HepG2 (cell line): ENCODE data around the gene TBC1D24. TPM values are rescaled to one million over a fixed set of nuclear protein-coding genes. Genes with fewer than 3 reads are reported as not detected.
A peak's percentile ranks its signal among the peaks of the same experiment; 100 is the strongest.

ENCODE experiments used
- AKAP8 ChIP-seq: sonication (generic); formaldehyde crosslinking; IDR thresholded peaks from 2 replicates; pipeline ENCODE4 v1.5.1; 2020; ENCODE audit warnings: mild to moderate bottlenecking, missing genetic modification reagents
- CHD2 ChIP-seq: IDR thresholded peaks from 2 replicates; pipeline ENCODE4 v1.6.1; 2011; ENCODE audit warnings: low read depth, low read length, improper control_type of control experiment
- EZH2 ChIP-seq: conservative IDR thresholded peaks from 2 replicates; pipeline ENCODE4 v1.6.1; 2012; ENCODE audit warnings: mild to moderate bottlenecking, low read depth, low read length, moderate library complexity
- KDM1A ChIP-seq: IDR thresholded peaks from 2 replicates; pipeline ENCODE4 v1.6.1; 2016; ENCODE audit warnings: missing compliant biosample characterization
- MAF1 ChIP-seq: sonication (generic); formaldehyde crosslinking; IDR thresholded peaks from 2 replicates; pipeline ENCODE4 v1.5.0; 2020; ENCODE audit warnings: missing genetic modification reagents, borderline replicate concordance
- MAX ChIP-seq: IDR thresholded peaks from 2 replicates; pipeline ENCODE4 v1.6.1; 2012; ENCODE audit warnings: inconsistent platforms
- MBNL3 ChIP-seq: fragments of 250-450 bp; sonication (Bioruptor Pico); conservative IDR thresholded peaks from 2 replicates; pipeline ENCODE4 v1.8.0; 2022; ENCODE audit warnings: mild to moderate bottlenecking, inconsistent platforms
- NCOA5 ChIP-seq: sonication (generic); formaldehyde crosslinking; IDR thresholded peaks from 2 replicates; pipeline ENCODE4 v1.4.0; 2020; ENCODE audit warnings: missing genetic modification reagents
- NFKBIZ ChIP-seq: IDR thresholded peaks from 2 replicates; pipeline ENCODE4 v1.6.1; 2018; ENCODE audit warnings: missing genetic modification reagents, missing compliant biosample characterization
- NR3C1 ChIP-seq: sonication (generic); formaldehyde crosslinking; IDR thresholded peaks from 2 replicates; pipeline ENCODE4 v1.4.0; 2020; ENCODE audit warnings: missing genetic modification reagents
- PTBP1 ChIP-seq: fragments of 200-400 bp; formaldehyde crosslinking; IDR thresholded peaks from 2 replicates; pipeline ENCODE4 v1.6.1; 2018; ENCODE audit warnings: low read length, low read depth; ENCODE audit not compliant: poor library complexity, severe bottlenecking
- REXO4 ChIP-seq: sonication (generic); formaldehyde crosslinking; IDR thresholded peaks from 2 replicates; pipeline ENCODE4 v1.8.0; 2022; ENCODE audit warnings: missing genetic modification reagents, mild to moderate bottlenecking, borderline replicate concordance
- SIN3B ChIP-seq: fragments of 150-350 bp; IDR thresholded peaks from 2 replicates; pipeline ENCODE4 v1.6.1; 2014; ENCODE audit warnings: low read length
- SRF ChIP-seq: IDR thresholded peaks from 2 replicates; pipeline ENCODE4 v1.6.1; 2011; ENCODE audit warnings: mild to moderate bottlenecking, low read depth, low read length, moderate library complexity
- TBP ChIP-seq: sonication (generic); formaldehyde crosslinking; IDR thresholded peaks from 2 replicates; pipeline ENCODE4 v1.5.0; 2020; ENCODE audit warnings: missing genetic modification reagents
- ZNF101 ChIP-seq: sonication (generic); formaldehyde crosslinking; IDR thresholded peaks from 2 replicates; pipeline ENCODE4 v1.4.0; 2020; ENCODE audit warnings: mild to moderate bottlenecking, low read depth, missing genetic modification reagents, borderline replicate concordance
- ZSCAN21 ChIP-seq: sonication (generic); formaldehyde crosslinking; IDR thresholded peaks from 2 replicates; pipeline ENCODE4 v1.8.0; 2022; ENCODE audit warnings: mild to moderate bottlenecking, missing genetic modification reagents, moderate library complexity, borderline replicate concordance
- ZSCAN22 ChIP-seq: sonication (generic); formaldehyde crosslinking; IDR thresholded peaks from 2 replicates; pipeline ENCODE4 v1.4.0; 2020; ENCODE audit warnings: mild to moderate bottlenecking, missing genetic modification reagents
- polyA plus RNA-seq, 8 experiments: library from polyadenylated mRNA; depleted of rRNA in 3 of 8; stranded (reverse) in 7 of 8; unstranded in 1 of 8; fragments of >200 nt; fragmentation: Illumina TruSeq in 4 of 8; extraction: Trizol in 4 of 8; gene quantifications; 2 replicates each; pipeline versions ENCODE4 v1.2.1 to v1.2.3, GENCODE V29; 2011 to 2016; ENCODE audit warnings: low read depth in 4 of 8, missing spikeins in 1 of 8, mixed read lengths in 1 of 8; ENCODE audit not compliant: insufficient read depth in 1 of 8
- total RNA-seq, 5 experiments: library from RNA; depleted of rRNA; stranded (reverse); fragments of >200 nt; fragmentation: Illumina TruSeq; extraction: Trizol; gene quantifications; 2 replicates each; pipeline ENCODE4 v1.2.3, GENCODE V29; 2016; ENCODE audit warnings: low read depth in 1 of 5
- TF ChIP-seq, protein P1 (sequence below): sonication (generic); formaldehyde crosslinking; IDR thresholded peaks from 2 replicates; pipeline ENCODE4 v1.5.1; 2020; ENCODE audit warnings: missing genetic modification reagents, mild to moderate bottlenecking, borderline replicate concordance
- TF ChIP-seq, protein P2 (sequence below): sonication (generic); formaldehyde crosslinking; IDR thresholded peaks from 2 replicates; pipeline ENCODE4 v1.4.0; 2020; ENCODE audit warnings: missing genetic modification reagents, borderline replicate concordance
- TF ChIP-seq, protein P3 (sequence below): IDR thresholded peaks from 2 replicates; pipeline ENCODE4 v1.6.1; 2016; ENCODE audit warnings: mild to moderate bottlenecking, missing biosample characterization, missing genetic modification reagents
- TF ChIP-seq, protein P4 (sequence below): IDR thresholded peaks from 2 replicates; pipeline ENCODE4 v1.6.1; 2016; ENCODE audit warnings: missing genetic modification reagents, missing compliant biosample characterization

Gene TBC1D24
- total and polyA plus RNA-seq, 2 of the 13 experiments (the other 11 are each of a cell fraction or from before 2014, with no cell fraction given), result 7.7 to 13.7 TPM

DNA sequence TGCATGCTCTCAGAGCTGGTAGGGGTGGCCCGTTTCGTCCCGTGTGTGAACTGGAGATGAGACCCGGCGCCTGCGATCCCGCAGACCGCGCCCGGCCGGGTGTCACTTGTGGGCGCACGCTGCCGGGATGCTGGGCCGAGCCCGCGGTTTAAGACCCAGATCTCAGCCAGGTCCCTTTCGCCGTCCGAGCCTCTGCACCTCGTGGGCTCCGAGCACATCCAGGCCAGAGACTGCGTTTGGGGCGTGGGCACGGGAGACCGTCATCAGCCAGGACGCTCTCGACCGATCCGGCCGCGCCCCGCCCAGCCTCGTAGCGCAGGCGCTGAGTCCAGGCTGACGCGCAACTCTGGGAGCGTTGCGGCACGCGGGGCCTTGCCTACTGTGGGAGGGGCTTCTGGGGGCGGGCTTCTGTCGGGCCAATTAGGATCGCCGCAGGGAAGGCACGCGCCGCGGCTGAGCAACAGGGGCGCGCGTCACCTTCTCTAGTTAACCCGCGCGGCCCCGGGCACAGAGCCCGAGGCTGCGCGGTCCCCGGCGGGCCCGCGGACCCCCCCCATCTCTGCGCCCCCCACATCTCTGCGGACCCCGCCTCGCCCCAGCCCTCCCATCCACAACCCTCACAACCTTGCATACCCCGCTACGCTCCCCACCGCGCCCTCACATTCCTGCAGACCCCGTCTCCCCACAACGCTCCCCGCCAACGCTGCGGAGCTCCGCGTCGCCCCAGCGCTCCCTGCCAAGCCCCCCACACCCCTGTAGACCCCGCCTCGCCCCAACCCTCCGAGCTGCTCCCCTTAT lies 57.0 kb downstream of the TBC1D24 start (continued):
- TF ChIP-seq PTBP1, result no peak
- no peak for TF ChIP-seq EZH2
- 0 out of 2 replicates have a peak, but pooled peaks have one; percentile 10 for TF ChIP-seq SRF
- no peak for TF ChIP-seq CHD2
- no peak for TF ChIP-seq TBP (CRISPR knock-in tag)
- TF ChIP-seq, protein P1, sequence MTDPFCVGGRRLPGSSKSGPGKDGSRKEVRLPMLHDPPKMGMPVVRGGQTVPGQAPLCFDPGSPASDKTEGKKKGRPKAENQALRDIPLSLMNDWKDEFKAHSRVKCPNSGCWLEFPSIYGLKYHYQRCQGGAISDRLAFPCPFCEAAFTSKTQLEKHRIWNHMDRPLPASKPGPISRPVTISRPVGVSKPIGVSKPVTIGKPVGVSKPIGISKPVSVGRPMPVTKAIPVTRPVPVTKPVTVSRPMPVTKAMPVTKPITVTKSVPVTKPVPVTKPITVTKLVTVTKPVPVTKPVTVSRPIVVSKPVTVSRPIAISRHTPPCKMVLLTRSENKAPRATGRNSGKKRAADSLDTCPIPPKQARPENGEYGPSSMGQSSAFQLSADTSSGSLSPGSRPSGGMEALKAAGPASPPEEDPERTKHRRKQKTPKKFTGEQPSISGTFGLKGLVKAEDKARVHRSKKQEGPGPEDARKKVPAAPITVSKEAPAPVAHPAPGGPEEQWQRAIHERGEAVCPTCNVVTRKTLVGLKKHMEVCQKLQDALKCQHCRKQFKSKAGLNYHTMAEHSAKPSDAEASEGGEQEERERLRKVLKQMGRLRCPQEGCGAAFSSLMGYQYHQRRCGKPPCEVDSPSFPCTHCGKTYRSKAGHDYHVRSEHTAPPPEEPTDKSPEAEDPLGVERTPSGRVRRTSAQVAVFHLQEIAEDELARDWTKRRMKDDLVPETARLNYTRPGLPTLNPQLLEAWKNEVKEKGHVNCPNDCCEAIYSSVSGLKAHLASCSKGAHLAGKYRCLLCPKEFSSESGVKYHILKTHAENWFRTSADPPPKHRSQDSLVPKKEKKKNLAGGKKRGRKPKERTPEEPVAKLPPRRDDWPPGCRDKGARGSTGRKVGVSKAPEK, result no peak
- TF ChIP-seq REXO4 (CRISPR knock-in tag), result no peak
- TF ChIP-seq SIN3B, result no peak
- peak; percentile 100 for TF ChIP-seq AKAP8 (CRISPR knock-in tag)
- no peak for TF ChIP-seq ZSCAN22 (CRISPR knock-in tag)
- TF ChIP-seq MAX, result peak; percentile 87
- TF ChIP-seq, protein P2, sequence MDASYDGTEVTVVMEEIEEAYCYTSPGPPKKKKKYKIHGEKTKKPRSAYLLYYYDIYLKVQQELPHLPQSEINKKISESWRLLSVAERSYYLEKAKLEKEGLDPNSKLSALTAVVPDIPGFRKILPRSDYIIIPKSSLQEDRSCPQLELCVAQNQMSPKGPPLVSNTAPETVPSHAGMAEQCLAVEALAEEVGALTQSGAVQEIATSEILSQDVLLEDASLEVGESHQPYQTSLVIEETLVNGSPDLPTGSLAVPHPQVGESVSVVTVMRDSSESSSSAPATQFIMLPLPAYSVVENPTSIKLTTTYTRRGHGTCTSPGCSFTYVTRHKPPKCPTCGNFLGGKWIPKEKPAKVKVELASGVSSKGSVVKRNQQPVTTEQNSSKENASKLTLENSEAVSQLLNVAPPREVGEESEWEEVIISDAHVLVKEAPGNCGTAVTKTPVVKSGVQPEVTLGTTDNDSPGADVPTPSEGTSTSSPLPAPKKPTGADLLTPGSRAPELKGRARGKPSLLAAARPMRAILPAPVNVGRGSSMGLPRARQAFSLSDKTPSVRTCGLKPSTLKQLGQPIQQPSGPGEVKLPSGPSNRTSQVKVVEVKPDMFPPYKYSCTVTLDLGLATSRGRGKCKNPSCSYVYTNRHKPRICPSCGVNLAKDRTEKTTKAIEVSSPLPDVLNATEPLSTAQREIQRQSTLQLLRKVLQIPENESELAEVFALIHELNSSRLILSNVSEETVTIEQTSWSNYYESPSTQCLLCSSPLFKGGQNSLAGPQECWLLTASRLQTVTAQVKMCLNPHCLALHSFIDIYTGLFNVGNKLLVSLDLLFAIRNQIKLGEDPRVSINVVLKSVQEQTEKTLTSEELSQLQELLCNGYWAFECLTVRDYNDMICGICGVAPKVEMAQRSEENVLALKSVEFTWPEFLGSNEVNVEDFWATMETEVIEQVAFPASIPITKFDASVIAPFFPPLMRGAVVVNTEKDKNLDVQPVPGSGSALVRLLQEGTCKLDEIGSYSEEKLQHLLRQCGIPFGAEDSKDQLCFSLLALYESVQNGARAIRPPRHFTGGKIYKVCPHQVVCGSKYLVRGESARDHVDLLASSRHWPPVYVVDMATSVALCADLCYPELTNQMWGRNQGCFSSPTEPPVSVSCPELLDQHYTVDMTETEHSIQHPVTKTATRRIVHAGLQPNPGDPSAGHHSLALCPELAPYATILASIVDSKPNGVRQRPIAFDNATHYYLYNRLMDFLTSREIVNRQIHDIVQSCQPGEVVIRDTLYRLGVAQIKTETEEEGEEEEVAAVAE (CRISPR knock-in tag), result no peak
- no peak for TF ChIP-seq NFKBIZ
- no peak for TF ChIP-seq MBNL3 (CRISPR knock-in tag)
- no peak for TF ChIP-seq NR3C1
- TF ChIP-seq MAF1 (CRISPR knock-in tag), result no peak
- TF ChIP-seq, protein P3, sequence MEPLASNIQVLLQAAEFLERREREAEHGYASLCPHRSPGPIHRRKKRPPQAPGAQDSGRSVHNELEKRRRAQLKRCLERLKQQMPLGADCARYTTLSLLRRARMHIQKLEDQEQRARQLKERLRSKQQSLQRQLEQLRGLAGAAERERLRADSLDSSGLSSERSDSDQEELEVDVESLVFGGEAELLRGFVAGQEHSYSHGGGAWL (CRISPR knock-in tag), result peak; percentile 57; the same call in 1 of the 2 replicates
- no peak for TF ChIP-seq KDM1A
- no peak for TF ChIP-seq NCOA5 (CRISPR knock-in tag)
- no peak for TF ChIP-seq ZNF101 (CRISPR knock-in tag)
- peak; percentile 65; the same call in 1 of the 2 replicates for TF ChIP-seq ZSCAN21 (CRISPR knock-in tag)
- TF ChIP-seq, protein P4, sequence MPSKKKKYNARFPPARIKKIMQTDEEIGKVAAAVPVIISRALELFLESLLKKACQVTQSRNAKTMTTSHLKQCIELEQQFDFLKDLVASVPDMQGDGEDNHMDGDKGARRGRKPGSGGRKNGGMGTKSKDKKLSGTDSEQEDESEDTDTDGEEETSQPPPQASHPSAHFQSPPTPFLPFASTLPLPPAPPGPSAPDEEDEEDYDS (CRISPR knock-in tag), result peak; percentile 64; the same call in 1 of the 2 replicates
